ENCODE measurements around the gene EEF2.
A peak's percentile ranks its signal among the peaks of the same experiment; 100 is the strongest.

Gene EEF2

DNA sequence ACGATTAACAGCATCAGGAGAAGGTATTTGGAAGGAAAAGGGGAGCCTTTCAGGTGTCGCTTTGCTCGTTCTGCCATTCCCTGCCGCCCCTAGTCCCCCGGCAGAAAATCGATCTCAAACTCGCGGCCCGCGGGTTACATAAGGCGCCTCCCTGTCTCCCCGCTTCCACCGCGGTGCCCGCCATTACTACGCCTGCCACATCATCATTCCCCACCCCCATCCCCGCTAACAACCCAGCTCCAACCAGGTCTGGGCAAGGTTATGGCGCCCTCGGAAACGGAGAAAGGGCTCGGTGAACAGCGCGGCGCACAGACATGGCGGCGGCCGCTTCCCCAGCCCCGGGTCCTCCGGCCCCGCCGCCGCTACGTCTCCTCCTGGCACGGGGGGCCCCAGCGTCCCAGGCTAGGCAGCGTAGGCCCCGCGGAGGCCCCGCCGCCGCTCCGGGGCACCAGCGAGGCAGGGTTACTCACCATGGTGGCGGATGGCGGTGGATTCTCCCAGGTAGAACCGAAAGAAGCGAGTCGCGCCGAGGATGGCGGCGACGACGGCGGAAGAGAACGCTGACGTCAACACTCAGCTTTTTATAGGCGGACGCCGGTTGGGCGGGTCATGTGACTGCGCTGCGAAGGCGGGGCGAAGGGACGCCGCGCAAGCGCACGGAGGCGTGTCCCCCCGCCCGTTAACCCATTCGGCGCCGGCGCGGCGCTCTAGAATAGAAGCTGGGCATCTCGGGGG, at the start of gene EEF2:
TSS of gene EEF2 (minus strand) at position 556 of the 735 bp plus-strand sequence. CDS start at position 473, 83 bp downstream.
- H3K4me3 ChIP-seq (ENCODE audit: low read depth, low read length) = peak within 1 kb of the TSS; percentile 77
- TF ChIP-seq, protein P1, sequence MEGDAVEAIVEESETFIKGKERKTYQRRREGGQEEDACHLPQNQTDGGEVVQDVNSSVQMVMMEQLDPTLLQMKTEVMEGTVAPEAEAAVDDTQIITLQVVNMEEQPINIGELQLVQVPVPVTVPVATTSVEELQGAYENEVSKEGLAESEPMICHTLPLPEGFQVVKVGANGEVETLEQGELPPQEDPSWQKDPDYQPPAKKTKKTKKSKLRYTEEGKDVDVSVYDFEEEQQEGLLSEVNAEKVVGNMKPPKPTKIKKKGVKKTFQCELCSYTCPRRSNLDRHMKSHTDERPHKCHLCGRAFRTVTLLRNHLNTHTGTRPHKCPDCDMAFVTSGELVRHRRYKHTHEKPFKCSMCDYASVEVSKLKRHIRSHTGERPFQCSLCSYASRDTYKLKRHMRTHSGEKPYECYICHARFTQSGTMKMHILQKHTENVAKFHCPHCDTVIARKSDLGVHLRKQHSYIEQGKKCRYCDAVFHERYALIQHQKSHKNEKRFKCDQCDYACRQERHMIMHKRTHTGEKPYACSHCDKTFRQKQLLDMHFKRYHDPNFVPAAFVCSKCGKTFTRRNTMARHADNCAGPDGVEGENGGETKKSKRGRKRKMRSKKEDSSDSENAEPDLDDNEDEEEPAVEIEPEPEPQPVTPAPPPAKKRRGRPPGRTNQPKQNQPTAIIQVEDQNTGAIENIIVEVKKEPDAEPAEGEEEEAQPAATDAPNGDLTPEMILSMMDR (IDR thresholded peaks at IDR 0.05; ENCODE audit: insufficient read depth, low read depth, low read length, missing control alignments) = no peak
- peak; percentile 97 for DNase-seq (ENCODE audit: low read depth)

DNA sequence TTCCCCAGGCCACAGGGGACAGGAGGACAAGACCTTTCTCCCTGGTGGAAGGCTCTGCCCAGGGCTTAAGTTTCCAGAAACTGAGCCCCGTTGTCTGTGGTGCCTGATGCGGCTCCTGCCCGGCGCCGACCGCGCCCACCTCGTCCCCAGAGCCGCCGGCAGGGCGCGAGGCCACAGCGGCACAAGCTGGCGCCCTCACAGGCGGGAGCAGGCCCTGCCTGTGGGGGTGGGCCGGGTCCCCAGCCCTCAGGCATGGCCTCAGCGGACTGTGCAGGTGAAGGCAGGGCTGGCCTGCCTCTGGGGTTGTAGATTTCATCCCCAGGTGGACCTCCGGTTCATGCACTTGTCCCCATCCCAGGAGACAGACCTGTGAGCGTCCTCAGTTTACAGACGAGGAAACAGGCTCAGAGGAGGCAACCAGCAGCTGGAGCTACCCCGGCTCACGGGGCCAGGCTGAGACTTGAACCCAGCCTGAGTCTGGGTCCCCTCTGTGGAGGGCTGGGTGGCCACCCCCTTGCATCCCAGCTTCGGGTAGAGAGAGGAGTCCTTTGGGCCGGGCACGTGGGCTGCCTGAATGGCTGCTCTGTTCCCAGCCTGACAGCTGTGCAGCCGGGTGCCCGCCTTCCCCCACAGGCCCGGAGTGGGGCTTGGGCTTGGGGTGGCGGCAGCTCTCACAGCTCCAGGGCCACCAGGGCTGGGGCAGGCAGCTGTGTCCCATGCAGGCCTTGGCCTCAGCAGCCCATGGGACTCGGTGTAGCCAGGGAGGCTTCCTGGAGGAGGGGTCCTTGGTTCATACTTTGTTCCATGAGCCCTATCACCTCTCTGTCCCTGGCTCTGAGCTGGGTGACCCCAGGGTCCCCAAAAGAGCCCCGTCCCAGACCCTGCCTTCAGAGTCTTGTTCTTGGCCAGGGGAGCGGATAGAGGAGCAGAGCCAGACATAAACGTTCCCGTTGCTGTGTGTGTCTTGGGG, 49.1 kb upstream of the EEF2 start:
- TF ChIP-seq, protein P1 (IDR thresholded peaks at IDR 0.05; ENCODE audit: insufficient read depth, low read depth, low read length, missing control alignments) = no peak
- H3K4me3 ChIP-seq (ENCODE audit: low read depth, low read length) = no peak overlapping the region
- no peak for DNase-seq (ENCODE audit: low read depth)

DNA sequence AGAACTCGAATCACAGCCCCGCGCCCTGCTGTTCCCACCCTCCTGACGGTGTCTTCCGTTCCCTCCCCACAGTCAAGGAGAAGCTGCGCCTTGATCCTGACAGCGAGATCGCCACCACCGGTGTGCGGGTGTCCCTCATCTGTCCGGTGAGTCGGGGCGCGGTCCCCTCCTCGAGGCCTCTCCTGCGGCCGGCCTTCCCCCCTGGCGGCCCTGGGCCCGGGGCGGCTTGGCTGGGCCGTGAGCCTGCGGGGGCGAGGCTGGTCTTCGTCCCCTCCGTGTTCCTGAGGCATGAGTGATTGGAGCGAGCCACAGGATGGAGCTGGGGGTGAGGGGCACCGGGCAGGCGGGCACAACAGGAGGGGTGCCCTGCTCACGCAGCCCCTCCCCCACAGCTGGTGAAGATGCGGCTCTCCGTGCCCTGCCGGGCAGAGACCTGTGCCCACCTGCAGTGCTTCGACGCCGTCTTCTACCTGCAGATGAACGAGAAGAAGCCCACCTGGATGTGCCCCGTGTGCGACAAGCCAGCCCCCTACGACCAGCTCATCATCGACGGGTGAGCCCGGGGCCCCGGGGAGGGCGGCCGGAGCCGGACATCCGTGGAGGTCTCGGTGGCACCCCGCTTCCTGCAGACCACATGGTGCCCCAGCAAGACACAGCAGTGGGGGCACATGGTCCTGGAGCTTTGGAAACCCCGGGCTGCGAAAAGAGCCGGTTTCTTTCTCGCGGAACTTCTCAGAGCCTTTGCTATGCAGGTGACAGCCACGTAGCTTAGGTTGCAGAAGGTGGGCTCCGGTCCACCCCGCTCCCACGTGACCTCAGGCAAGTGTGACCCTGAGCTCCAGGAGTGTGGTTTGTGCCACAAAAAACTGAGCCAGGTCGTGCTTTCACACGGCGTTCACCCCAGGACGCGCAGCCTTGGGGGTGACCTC, 48.0 kb upstream of the EEF2 start:
- no peak overlapping the region for H3K4me3 ChIP-seq (ENCODE audit: low read depth, low read length)
- TF ChIP-seq, protein P1 (IDR thresholded peaks at IDR 0.05; ENCODE audit: insufficient read depth, low read depth, low read length, missing control alignments) = no peak
- DNase-seq (ENCODE audit: low read depth) = no peak

DNA sequence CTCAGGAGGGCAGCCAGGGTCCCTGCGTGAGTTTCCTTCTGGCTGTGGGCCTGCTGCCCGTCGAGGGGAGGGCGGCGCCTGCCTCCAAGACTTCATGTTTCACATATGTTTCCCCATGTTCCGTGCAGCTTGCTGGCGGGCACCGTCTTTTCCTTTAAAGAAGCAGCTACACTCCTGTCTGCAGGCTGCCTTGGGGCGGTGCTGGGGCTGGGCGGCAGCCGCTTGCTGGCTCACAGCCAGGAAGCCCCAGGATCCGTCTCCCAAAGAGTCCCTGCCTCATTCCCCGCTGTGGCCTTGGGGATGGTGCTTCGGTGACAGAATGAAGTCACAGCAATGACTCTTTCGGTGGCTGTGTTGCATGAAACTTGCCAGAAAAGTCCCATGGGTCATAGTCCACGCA, 47.2 kb upstream of the EEF2 start:
- DNase-seq (ENCODE audit: low read depth) = no peak
- TF ChIP-seq, protein P1 (IDR thresholded peaks at IDR 0.05; ENCODE audit: insufficient read depth, low read depth, low read length, missing control alignments) = no peak
- H3K4me3 ChIP-seq (ENCODE audit: low read depth, low read length) = no peak overlapping the region

DNA sequence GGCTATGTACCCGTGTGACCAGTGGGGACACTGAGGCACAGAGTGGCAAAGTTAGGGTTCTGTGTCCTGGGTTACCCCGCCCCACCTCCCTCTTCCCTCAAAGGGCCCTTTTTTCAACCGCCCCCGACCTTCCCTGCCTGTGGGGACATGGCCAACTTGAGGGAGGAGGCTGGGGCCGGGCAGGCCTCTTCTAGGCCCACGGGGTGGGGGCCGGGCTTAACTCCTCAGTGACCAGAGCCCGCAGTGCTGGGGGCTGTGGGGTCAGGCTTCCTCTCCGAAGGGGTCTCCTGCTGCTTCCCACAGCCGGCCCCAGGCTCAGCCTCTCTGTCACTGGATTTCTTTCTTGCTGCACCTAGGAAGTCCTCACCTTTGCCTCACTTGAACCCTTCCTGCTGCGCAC, 46.2 kb upstream of the EEF2 start:
- TF ChIP-seq, protein P1 (IDR thresholded peaks at IDR 0.05; ENCODE audit: insufficient read depth, low read depth, low read length, missing control alignments) = no peak

DNA sequence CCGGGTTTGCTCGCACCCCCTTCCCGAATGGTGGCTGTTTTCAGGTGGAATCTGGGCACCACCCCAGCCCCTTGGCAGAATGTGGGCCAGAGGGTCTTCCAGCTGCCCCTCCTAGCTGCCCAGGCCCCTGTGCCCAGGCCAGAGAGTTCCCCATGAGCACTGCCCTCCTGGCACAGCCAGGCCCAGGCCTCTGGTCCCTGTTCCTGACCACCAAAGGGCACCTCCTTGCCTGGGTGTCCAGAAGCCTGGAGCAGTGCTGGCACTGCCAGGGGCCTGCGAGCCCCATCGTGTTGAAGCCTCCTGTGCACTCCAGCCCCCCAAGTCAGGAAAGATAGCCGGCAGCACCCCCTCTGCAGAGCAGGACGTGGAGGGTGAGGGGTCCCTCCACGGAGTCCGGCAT, 45.7 kb upstream of the EEF2 start:
- no peak for DNase-seq (ENCODE audit: low read depth)
- TF ChIP-seq, protein P1 (IDR thresholded peaks at IDR 0.05; ENCODE audit: insufficient read depth, low read depth, low read length, missing control alignments) = no peak
- no peak overlapping the region for H3K4me3 ChIP-seq (ENCODE audit: low read depth, low read length)

More for the DNA sequence above, 46.2 kb upstream of the EEF2 start:
- DNase-seq (ENCODE audit: low read depth) = no peak
- no peak overlapping the region for H3K4me3 ChIP-seq (ENCODE audit: low read depth, low read length)
